ENCODE measurements around the gene CHRNA5.
"Not testable (repeated sequence)": the region's sequence is repeated elsewhere in the genome, so short reads cannot be mapped to it uniquely, and the experiment has no call there.

The CHRNA5 gene

GRCh38 chr15:78565951-78566774, 843 bp downstream of the CHRNA5 start:
- DNase-seq (ENCODE audit: low read depth in 2 of 2) = no peak

GRCh38 chr15:78567531-78567930, 2.2 kb downstream of the CHRNA5 start:
- DNase-seq (ENCODE audit: low read depth in 2 of 2) = no peak

GRCh38 chr15:78570710-78571109, 5.4 kb downstream of the CHRNA5 start:
- no peak for DNase-seq (ENCODE audit: low read depth in 2 of 2)

GRCh38 chr15:78571382-78571781, 6.1 kb downstream of the CHRNA5 start:
- no peak for DNase-seq (ENCODE audit: low read depth in 2 of 2)

GRCh38 chr15:78573416-78573815, 8.1 kb downstream of the CHRNA5 start:
- DNase-seq (ENCODE audit: low read depth in 2 of 2) = no peak

GRCh38 chr15:78574944-78575343, 9.6 kb downstream of the CHRNA5 start:
- DNase-seq (ENCODE audit: low read depth in 2 of 2) = no peak

- no peak for DNase-seq (ENCODE audit: low read depth in 2 of 2)
Observed at GRCh38 chr15:78597583-78597982, 32.3 kb downstream of the CHRNA5 start.

GRCh38 chr15:78598348-78598747, 33.0 kb downstream of the CHRNA5 start:
- DNase-seq (ENCODE audit: low read depth in 2 of 2) = no peak

GRCh38 chr15:78599189-78599588, 33.9 kb downstream of the CHRNA5 start:
- DNase-seq (ENCODE audit: low read depth in 2 of 2) = no peak

GRCh38 chr15:78603467-78603866, 38.1 kb downstream of the CHRNA5 start:
- no peak for DNase-seq (ENCODE audit: low read depth in 2 of 2)

- DNase-seq (ENCODE audit: low read depth in 2 of 2) = no peak
Observed at GRCh38 chr15:78604420-78604819, 39.1 kb downstream of the CHRNA5 start.

- no peak for DNase-seq (ENCODE audit: low read depth in 2 of 2)
Observed at GRCh38 chr15:78605201-78605600, 39.9 kb downstream of the CHRNA5 start.

- DNase-seq (ENCODE audit: low read depth in 2 of 2) = no peak
Observed at GRCh38 chr15:78605680-78606079, 40.4 kb downstream of the CHRNA5 start.

- not testable (repeated sequence) for DNase-seq (ENCODE audit: low read depth in 2 of 2)
Observed at GRCh38 chr15:78609551-78609950, 44.2 kb downstream of the CHRNA5 start.

- DNase-seq (ENCODE audit: low read depth in 2 of 2) = no peak
Observed at GRCh38 chr15:78614021-78614420, 48.7 kb downstream of the CHRNA5 start.

GRCh38 chr15:78615151-78615589, 49.9 kb downstream of the CHRNA5 start:
- DNase-seq (ENCODE audit: low read depth in 2 of 2) = no peak

- DNase-seq (ENCODE audit: low read depth in 2 of 2) = no peak
Observed at GRCh38 chr15:78616506-78616905, 51.2 kb downstream of the CHRNA5 start.

- no peak for DNase-seq (ENCODE audit: low read depth in 2 of 2)
Observed at GRCh38 chr15:78617076-78617475, 51.8 kb downstream of the CHRNA5 start.

- DNase-seq (ENCODE audit: low read depth in 2 of 2) = no peak
Observed at GRCh38 chr15:78617516-78617915, 52.2 kb downstream of the CHRNA5 start.

- DNase-seq (ENCODE audit: low read depth in 2 of 2) = no peak
Observed at GRCh38 chr15:78618064-78618463, 52.7 kb downstream of the CHRNA5 start.

- DNase-seq (ENCODE audit: low read depth in 2 of 2) = peak; percentile 77
Observed at GRCh38 chr15:78618490-78618934, 53.2 kb downstream of the CHRNA5 start.

- DNase-seq (ENCODE audit: low read depth in 2 of 2) = no peak
Observed at GRCh38 chr15:78619022-78619950, 54.0 kb downstream of the CHRNA5 start.
